ENCODE data around the gene CAPN8.
A peak's percentile ranks its signal among the peaks of the same experiment; 100 is the strongest.

The CAPN8 gene

DNA sequence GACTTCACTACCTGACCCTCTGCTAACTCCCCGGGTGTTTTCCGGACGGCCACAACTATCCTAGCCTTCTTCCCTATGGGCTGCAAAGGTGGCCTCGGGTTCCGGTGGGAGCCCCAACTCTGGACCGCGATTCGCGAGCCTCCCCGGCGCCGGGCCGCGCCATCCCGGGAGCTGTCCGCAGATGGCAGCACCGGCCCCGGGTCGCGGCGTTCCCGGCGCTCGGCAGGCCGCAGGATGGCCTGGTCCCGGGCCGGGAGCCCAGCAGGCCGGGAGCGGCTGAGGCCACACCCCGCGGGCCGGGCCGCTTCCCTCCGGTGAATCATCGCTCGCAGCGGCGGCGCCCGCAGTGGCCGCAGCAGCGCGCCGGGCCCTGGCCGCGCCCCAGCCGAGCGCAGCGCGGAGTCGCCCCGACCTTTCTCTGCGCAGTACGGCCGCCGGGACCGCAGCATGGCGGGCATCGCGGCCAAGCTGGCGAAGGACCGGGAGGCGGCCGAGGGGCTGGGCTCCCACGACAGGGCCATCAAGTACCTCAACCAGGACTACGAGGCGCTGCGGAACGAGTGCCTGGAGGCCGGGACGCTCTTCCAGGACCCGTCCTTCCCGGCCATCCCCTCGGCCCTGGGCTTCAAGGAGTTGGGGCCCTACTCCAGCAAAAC lies 46.8 kb upstream of the CAPN8 start, which contains the start of gene CAPN2:
Gene CAPN2, plus strand, starts transcription at position 346 of the 656 bp plus-strand sequence. Its CDS starts 102 bp downstream, at position 448.
- Mint-ChIP-seq H3K4me3 (peak within 1 kb of the TSS; percentile 94), H3K9me3 (no peaks in the 10 kb centered on the region), H3K27me3 (ENCODE audit: low read depth, poor library complexity) (peaks cover 15% of the 10 kb centered on the region), H3K27ac (peak within 1 kb of the TSS; percentile 47), H3K4me1 (peaks cover 50% of the 10 kb centered on the region), H3K36me3 (ENCODE audit: low read depth) (no peaks in the 10 kb centered on the region)
- TF ChIP-seq, protein P1, sequence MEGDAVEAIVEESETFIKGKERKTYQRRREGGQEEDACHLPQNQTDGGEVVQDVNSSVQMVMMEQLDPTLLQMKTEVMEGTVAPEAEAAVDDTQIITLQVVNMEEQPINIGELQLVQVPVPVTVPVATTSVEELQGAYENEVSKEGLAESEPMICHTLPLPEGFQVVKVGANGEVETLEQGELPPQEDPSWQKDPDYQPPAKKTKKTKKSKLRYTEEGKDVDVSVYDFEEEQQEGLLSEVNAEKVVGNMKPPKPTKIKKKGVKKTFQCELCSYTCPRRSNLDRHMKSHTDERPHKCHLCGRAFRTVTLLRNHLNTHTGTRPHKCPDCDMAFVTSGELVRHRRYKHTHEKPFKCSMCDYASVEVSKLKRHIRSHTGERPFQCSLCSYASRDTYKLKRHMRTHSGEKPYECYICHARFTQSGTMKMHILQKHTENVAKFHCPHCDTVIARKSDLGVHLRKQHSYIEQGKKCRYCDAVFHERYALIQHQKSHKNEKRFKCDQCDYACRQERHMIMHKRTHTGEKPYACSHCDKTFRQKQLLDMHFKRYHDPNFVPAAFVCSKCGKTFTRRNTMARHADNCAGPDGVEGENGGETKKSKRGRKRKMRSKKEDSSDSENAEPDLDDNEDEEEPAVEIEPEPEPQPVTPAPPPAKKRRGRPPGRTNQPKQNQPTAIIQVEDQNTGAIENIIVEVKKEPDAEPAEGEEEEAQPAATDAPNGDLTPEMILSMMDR (IDR thresholded peaks at IDR 0.05), result peak; percentile 40
- peak; percentile 83 for DNase-seq

- H3K4me1 Mint-ChIP-seq, result peaks cover 49% of the 10 kb centered on the region
Observed at GRCh38 chr1:223711747-223712193, 46.3 kb upstream of the CAPN8 start.

DNA sequence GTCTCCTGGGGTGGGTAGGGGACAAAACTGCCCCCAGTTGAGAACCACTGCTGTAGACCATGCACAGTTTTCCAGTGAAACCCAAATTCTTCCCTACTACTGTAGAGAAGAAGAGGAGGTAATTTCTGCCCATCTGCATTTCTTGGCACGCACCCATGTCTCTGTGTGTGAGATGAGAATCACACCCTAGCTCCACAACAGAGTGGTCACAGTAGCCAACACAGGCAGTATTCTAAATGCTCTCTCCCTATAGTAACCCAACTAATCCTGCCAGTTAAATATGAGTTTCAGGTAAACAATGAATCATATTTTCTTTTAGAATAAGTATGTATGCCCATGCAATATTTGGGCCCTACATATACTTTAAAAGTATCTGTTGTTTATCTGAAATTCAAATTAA lies 45.7 kb upstream of the CAPN8 start:
- H3K36me3 Mint-ChIP-seq (ENCODE audit: low read depth), result no peaks in the 10 kb centered on the region
- H3K4me1 Mint-ChIP-seq, result peaks cover 49% of the 10 kb centered on the region
- DNase-seq, result no peak
- peak overlapping the region; percentile 70 for H3K4me3 Mint-ChIP-seq
- TF ChIP-seq, protein P1 (IDR thresholded peaks at IDR 0.05), result no peak
- H3K27ac Mint-ChIP-seq, result no peak overlapping the region
- H3K27me3 Mint-ChIP-seq (ENCODE audit: low read depth, poor library complexity), result peaks cover 13% of the 10 kb centered on the region
- H3K9me3 Mint-ChIP-seq, result no peaks in the 10 kb centered on the region

More at GRCh38 chr1:223711747-223712193, 46.3 kb upstream of the CAPN8 start:
- H3K27ac Mint-ChIP-seq, result no peak overlapping the region
- H3K36me3 Mint-ChIP-seq (ENCODE audit: low read depth), result no peaks in the 10 kb centered on the region
- no peaks in the 10 kb centered on the region for H3K9me3 Mint-ChIP-seq
- peaks cover 15% of the 10 kb centered on the region for H3K27me3 Mint-ChIP-seq (ENCODE audit: low read depth, poor library complexity)
- peak overlapping the region; percentile 70 for H3K4me3 Mint-ChIP-seq
- TF ChIP-seq, protein P1 (IDR thresholded peaks at IDR 0.05), result no peak
- DNase-seq, result no peak

GRCh38 chr1:223710179-223711133 lies 45.0 kb upstream of the CAPN8 start:
- H3K4me3 Mint-ChIP-seq, result no peak overlapping the region
- no peak for DNase-seq
- peaks cover 16% of the 10 kb centered on the region for H3K27me3 Mint-ChIP-seq (ENCODE audit: low read depth, poor library complexity)
- H3K4me1 Mint-ChIP-seq, result peaks cover 54% of the 10 kb centered on the region
- H3K36me3 Mint-ChIP-seq (ENCODE audit: low read depth), result no peaks in the 10 kb centered on the region
- no peak overlapping the region for H3K27ac Mint-ChIP-seq
- TF ChIP-seq, protein P1 (IDR thresholded peaks at IDR 0.05), result no peak
- no peaks in the 10 kb centered on the region for H3K9me3 Mint-ChIP-seq

GRCh38 chr1:223709598-223709997 lies 44.1 kb upstream of the CAPN8 start:
- H3K36me3 Mint-ChIP-seq (ENCODE audit: low read depth), result no peaks in the 10 kb centered on the region
- DNase-seq, result no peak
- H3K27me3 Mint-ChIP-seq (ENCODE audit: low read depth, poor library complexity), result peaks cover 16% of the 10 kb centered on the region
- H3K4me1 Mint-ChIP-seq, result peaks cover 54% of the 10 kb centered on the region
- TF ChIP-seq, protein P1 (IDR thresholded peaks at IDR 0.05), result no peak
- no peak overlapping the region for H3K27ac Mint-ChIP-seq
- H3K9me3 Mint-ChIP-seq, result no peaks in the 10 kb centered on the region
- no peak overlapping the region for H3K4me3 Mint-ChIP-seq
